MCF 10A (cell line): Measurements from ENCODE around the gene ACSL6. TPM values are rescaled to one million over a fixed set of nuclear protein-coding genes. Genes with fewer than 3 reads are reported as not detected.

Experiments
- BruUV-seq: library from RNA; stranded (reverse); fragments of 400-500 nt; replicated peaks from 2 replicates; lab custom pipeline; 2021; lab: Mats Ljungman, UMichigan
- CTCF ChIA-PET: fragments of 300-600 bp; sonication (Branson Sonifier 250); formaldehyde crosslinking; extraction: SDS; loops from one replicate; lab custom pipeline; 2021; ENCODE audit warnings: antibody characterized with exemption, inconsistent platforms; lab: Yijun Ruan, JAX
- POLR2A ChIA-PET: fragments of 300-600, 350-650 bp; sonication (Branson Sonifier 250); formaldehyde crosslinking; extraction: SDS; loops from one replicate; lab custom pipeline; 2020; ENCODE audit warnings: antibody characterized with exemption, inconsistent platforms; lab: Yijun Ruan, JAX
- DNase-seq: peaks from one replicate; pipeline ENCODE4 v3.0.0-alpha.2; 2018; ENCODE audit not compliant: unreplicated experiment
- H3K27ac Mint-ChIP-seq: one replicate; pipeline ENCODE4 v1.8.0; 2022; ENCODE audit warnings: mild to moderate bottlenecking, low read depth, mixed read lengths; ENCODE audit not compliant: unreplicated experiment
- H3K27me3 Mint-ChIP-seq: one replicate; pipeline ENCODE4 v1.8.0; 2022; ENCODE audit warnings: mixed read lengths; ENCODE audit not compliant: insufficient read depth, unreplicated experiment
- H3K36me3 Mint-ChIP-seq: one replicate; pipeline ENCODE4 v1.8.0; 2022; ENCODE audit warnings: mild to moderate bottlenecking, moderate library complexity, mixed read lengths; ENCODE audit not compliant: insufficient read depth, unreplicated experiment
- H3K4me1 Mint-ChIP-seq: one replicate; pipeline ENCODE4 v1.8.0; 2022; ENCODE audit warnings: mixed read lengths; ENCODE audit not compliant: insufficient read depth, unreplicated experiment
- H3K4me3 Mint-ChIP-seq: one replicate; pipeline ENCODE4 v1.8.0; 2022; ENCODE audit warnings: mild to moderate bottlenecking, moderate library complexity, mixed read lengths; ENCODE audit not compliant: unreplicated experiment
- H3K9me3 Mint-ChIP-seq: one replicate; pipeline ENCODE4 v1.8.0; 2022; ENCODE audit warnings: mixed read lengths; ENCODE audit not compliant: unreplicated experiment
- intact Hi-C: fragments of 100-400 bp; cut with micrococcal nuclease; formaldehyde crosslinking; loops from 2 replicates; pipeline ENCODE4 v1.14.1; 2022
- total RNA-seq: library from RNA; stranded (reverse); gene quantifications from 2 replicates; pipeline ENCODE4 v1.2.3, GENCODE V29; 2022
- TF ChIP-seq, protein P1 (sequence below): fragments of 200-600 bp; IDR thresholded peaks from one replicate; pipeline ENCODE4 v1.8.0; 2022; ENCODE audit warnings: antibody characterized with exemption, mild to moderate bottlenecking; ENCODE audit not compliant: unreplicated experiment

The ACSL6 gene
- total RNA-seq, 1 experiment from 2014 or later: not detected

DNA sequence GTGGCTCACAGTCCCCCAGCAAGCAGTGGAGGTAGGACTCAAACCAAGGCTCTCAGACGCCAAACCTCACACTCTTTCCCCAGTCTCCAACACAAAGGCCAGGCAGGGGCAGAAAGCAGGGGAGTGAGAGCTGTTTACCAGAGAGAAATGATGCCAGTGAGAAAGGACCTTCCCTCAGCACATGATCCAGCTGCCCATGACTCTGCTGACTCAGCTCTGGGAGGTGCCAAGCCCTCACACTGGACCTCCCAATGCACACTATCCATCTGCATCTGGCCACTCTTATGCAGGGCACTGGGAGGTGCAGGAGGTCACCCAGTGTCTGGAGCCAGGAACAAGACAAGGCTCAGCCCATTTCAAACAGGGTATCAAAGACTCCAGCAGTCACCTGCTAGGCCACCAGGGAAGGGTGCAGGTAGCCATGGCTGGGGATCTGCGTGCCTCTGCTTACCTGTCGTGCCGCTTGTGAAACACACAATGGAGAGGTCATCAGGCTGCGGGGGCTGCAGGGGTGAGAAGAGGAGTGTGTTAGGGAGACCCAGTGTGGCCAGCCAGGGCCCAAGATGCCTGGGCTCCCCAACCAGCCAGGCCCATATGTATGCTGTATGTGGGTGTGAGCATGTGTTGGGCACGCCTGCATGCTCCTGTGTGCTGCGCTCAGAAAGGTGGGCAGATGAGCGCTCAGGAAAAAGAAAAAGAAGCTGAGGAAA lies 26.3 kb downstream of the ACSL6 start:
- no peaks in the 10 kb centered on the region for H3K36me3 Mint-ChIP-seq
- H3K9me3 Mint-ChIP-seq: no peaks in the 10 kb centered on the region
- H3K4me3 Mint-ChIP-seq: no peak overlapping the region
- CTCF ChIA-PET: interaction anchor here (1.0 kb wide), 1 partner anchor 17 kb away, joined by 4 read pairs; no protein-coding TSS in a partner anchor
- POLR2A ChIA-PET: interaction anchor here (0.6 kb wide), 1 partner anchor 187 kb away, joined by 3 read pairs; no protein-coding TSS in a partner anchor
- BruUV-seq: no TSS peak
- no peaks in the 10 kb centered on the region for H3K4me1 Mint-ChIP-seq
- no peak for DNase-seq
- H3K27me3 Mint-ChIP-seq: peaks cover 11% of the 10 kb centered on the region
- TF ChIP-seq, protein P1, sequence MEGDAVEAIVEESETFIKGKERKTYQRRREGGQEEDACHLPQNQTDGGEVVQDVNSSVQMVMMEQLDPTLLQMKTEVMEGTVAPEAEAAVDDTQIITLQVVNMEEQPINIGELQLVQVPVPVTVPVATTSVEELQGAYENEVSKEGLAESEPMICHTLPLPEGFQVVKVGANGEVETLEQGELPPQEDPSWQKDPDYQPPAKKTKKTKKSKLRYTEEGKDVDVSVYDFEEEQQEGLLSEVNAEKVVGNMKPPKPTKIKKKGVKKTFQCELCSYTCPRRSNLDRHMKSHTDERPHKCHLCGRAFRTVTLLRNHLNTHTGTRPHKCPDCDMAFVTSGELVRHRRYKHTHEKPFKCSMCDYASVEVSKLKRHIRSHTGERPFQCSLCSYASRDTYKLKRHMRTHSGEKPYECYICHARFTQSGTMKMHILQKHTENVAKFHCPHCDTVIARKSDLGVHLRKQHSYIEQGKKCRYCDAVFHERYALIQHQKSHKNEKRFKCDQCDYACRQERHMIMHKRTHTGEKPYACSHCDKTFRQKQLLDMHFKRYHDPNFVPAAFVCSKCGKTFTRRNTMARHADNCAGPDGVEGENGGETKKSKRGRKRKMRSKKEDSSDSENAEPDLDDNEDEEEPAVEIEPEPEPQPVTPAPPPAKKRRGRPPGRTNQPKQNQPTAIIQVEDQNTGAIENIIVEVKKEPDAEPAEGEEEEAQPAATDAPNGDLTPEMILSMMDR: no peak
- intact Hi-C loops: no loop called here
- H3K27ac Mint-ChIP-seq: no peak overlapping the region

DNA sequence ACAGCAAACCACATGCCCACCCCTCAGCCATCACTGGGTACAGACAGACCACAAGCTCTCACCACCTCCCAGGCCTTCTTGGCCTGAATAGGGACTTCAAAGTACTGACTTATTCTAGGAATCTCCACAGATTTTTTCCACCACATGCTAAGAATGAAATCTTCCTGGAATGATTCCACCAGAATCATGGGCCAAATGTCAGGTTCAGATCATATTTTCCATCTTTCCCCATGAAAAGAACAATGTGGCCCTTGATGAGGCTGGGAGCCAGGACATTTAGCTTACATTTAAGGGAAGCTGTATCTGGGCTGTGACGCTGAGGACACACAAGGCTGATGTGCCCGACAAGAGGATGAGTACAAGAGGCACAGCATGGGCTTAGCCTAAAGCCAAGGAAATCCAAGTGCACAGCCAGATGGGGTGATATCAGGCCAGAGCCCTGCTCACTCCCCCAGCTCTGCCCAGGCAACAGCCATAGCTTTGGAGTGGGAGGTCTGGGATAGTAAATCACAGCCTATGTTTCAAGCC lies 28.1 kb downstream of the ACSL6 start:
- Mint-ChIP-seq H3K36me3 (no peaks in the 10 kb centered on the region), H3K27ac (no peak overlapping the region), H3K4me3 (no peak overlapping the region), H3K27me3 (peaks cover 11% of the 10 kb centered on the region), H3K4me1 (no peaks in the 10 kb centered on the region), H3K9me3 (no peaks in the 10 kb centered on the region)
- ChIA-PET CTCF (interaction anchor here (0.5 to 2.2 kb wide), 3 partner anchors 9 to 507 kb away, joined by 3 to 12 read pairs (median 3); no protein-coding TSS in a partner anchor), POLR2A (no interaction called here)
- BruUV-seq: no TSS peak
- TF ChIP-seq, protein P1: no peak
- intact Hi-C loops: no loop called here
- DNase-seq: no peak

DNA sequence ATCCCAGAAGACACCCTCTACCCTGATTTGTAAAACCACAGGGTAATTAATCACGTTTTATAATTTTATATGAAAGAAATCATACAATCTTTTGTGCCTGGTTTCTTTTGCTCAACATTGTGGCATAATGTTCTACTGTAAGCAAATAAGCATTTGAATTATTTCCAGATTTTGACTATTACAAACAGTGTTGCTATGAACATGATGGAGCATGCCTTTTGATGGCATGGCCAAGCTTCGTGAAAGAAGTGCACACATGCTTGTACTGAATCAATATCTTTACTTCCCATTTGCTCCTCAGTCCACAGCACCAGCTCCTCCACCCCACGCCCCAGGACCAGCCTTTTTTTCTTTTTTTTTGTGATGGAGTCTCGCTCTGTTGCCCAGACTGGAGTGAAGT lies 29.9 kb downstream of the ACSL6 start:
- ChIA-PET POLR2A (interaction anchor here (0.9 to 1.2 kb wide), 2 partner anchors 184 to 346 kb away, joined by 3 to 5 read pairs; partner anchors contain the start of gene FNIP1), CTCF (interaction anchor here (0.6 to 1.1 kb wide), 2 partner anchors 28 to 111 kb away, joined by 3 to 7 read pairs; no protein-coding TSS in a partner anchor)
- Mint-ChIP-seq H3K4me1 (no peaks in the 10 kb centered on the region), H3K4me3 (no peak overlapping the region), H3K27me3 (peaks cover 11% of the 10 kb centered on the region), H3K36me3 (no peaks in the 10 kb centered on the region), H3K9me3 (no peaks in the 10 kb centered on the region), H3K27ac (no peak overlapping the region)
- no TSS peak for BruUV-seq
- intact Hi-C loops: no loop called here
- TF ChIP-seq, protein P1: no peak
- no peak for DNase-seq

DNA sequence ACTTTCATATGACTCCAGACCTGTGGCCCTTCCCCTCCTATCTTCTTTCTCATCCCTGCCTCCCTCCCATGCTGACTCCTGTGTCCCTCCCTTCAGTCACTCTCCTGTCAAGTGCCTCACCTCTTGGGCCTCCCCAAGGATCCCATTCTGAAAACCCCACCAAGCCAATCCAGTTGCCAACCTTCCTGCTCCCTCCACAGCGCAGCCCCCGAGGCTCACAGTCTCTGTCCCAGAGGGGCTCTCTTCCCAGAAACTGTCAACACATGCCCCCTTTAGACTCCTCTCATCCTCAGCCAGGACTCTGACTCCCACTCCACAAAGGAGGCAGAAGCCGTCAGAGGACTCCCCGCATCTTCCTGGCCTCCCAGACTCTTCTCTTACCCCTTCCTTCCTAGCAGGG lies 30.8 kb downstream of the ACSL6 start:
- intact Hi-C loops: no loop called here
- H3K27ac Mint-ChIP-seq: no peak overlapping the region
- H3K4me1 Mint-ChIP-seq: no peaks in the 10 kb centered on the region
- ChIA-PET POLR2A (interaction anchor here (1.2 kb wide), 1 partner anchor 345 kb away, joined by 3 read pairs; no protein-coding TSS in a partner anchor), CTCF (interaction anchor here (0.7 kb wide), 1 partner anchor 336 kb away, joined by 3 read pairs; no protein-coding TSS in a partner anchor)
- peaks cover 11% of the 10 kb centered on the region for H3K27me3 Mint-ChIP-seq
- H3K36me3 Mint-ChIP-seq: no peaks in the 10 kb centered on the region
- TF ChIP-seq, protein P1: no peak
- DNase-seq: no peak
- no peaks in the 10 kb centered on the region for H3K9me3 Mint-ChIP-seq
- BruUV-seq: no TSS peak
- no peak overlapping the region for H3K4me3 Mint-ChIP-seq
